GM18507 (cell line): ENCODE measurements around the gene UBAP1.
"Not testable (repeated sequence)": the region's sequence is repeated elsewhere in the genome, so short reads cannot be mapped to it uniquely, and the experiment has no call there.

Experiments used
- DNase-seq: peaks from one replicate; pipeline ENCODE4 v3.0.0; 2011; ENCODE audit warnings: low read depth; ENCODE audit not compliant: insufficient read length; ENCODE audit errors: extremely low spot score
- FAIRE-seq: peaks from 2 replicates; lab custom pipeline; 2011; peaks lifted over from hg19 to GRCh38; lab: Jason Lieb, UNC

Gene UBAP1

DNA sequence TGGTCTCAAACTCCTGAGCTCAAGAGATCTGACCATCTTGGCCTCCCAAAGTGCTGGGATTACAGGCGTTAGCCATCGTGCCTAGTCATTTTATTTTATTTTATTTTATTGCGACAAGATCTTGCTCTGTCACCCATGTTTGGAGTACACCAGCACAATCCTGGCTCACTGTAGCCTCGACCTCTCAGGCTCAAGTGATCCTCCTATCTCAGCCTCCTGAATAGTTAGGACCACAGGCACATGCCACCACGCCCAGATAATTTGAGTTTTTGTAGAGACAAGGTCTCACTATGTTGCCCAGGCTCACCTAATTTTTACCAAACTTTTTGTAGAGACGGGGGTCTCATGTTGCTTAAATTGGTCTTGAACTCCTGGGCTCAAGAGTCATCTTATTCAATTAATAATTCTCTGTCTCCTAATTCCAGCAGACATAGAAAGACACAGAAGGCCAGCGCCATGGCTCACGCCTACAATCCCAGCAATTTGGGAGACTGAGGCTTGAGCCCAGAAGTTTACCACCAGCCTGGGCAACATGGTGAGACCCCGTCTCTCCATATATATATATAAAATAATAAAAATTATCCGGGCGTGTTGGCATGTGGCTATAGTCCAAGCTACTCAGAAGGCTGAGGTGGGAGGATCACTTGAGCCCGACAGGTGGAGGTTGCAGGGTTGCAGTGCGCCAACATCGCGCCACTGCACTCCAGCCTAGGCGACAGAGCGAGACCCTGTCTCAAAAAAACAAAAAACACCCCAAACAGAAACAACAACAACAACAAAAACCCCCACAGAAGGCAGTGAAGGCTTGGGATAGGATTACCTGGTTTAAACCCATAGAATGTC lies 1.0 kb upstream of the UBAP1 start:
- FAIRE-seq (no peak), DNase-seq (no peak)

DNA sequence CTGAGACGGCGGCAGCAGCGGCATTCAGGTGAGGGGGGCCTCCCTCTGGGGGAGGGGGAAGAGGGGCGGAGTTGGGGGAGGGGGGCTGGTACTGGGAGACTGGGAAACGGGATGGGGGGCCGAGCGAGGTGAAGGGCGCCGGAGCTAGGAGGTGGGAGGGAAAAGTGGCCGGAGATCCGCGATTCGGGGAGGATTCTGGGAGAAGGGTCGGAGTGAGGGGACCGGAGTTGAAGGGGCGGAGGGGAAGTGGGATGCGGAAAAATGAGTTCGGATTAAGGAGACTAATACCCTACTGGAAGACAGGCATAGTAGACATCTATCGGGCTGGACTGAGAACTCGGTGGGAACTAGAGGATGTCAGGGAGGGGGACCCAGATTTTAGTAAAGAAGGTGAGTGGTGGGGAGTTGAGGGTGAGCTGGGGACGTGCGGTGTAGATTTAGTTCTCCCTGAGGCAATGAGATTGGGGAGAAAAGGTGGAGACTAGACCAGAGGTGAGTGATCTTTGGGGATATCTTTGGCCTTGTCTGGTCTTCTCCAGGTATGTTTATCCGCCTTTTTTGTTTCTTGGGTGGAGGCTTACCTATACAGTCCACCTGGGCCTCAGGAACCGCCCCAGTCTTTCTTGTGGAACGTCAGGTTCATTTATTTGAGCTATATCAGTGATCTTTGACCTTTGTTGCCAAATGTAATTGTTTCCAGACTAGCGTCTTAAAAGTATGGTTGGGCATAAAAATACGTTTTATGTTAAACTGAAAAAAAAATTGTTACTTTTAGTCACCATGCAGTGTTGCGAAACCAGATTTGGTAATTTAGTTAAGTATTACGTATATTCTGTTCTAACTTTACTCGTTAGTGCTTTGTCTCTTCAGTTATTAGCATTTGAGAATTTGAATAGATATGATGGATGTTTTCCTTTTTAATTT lies 632 bp downstream of the UBAP1 start:
- FAIRE-seq = peak; percentile 24
- peak; percentile 5 for DNase-seq

DNA sequence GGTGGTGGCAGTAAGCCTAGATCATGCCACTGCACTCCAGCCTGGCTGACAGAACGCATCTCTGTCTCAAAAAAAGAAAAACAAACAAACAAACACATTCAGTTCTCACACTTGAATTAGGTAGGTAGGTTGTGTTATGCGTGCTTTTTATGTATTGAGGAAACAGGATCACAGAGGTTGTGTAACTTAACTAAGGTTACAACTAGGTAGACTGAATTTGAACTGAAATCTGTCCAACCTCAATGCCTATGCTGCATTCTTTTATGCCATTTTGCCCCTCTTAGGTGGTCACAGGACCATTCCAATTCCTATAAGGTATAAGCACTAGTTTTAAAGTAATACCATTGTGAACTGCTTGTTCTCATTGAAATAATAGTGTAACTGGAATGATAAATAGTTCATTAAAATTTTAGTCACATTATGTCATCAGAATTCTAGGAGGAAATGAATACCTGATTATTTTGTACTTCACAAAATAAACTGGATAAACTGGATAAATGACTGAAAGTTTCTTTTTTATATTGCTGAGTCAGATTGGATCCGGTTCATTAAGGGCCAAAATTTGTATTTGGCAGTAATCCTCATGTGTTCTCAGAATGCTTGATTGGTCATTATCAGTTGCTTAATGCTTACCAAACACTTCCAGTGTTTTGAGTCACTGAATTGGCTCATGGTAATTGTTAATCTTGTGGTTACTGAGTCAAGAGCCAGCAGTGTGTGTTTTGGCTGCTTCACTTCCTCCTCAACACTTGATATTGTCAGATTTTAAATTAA lies 7.1 kb downstream of the UBAP1 start:
- peak; percentile 79 for FAIRE-seq

DNA sequence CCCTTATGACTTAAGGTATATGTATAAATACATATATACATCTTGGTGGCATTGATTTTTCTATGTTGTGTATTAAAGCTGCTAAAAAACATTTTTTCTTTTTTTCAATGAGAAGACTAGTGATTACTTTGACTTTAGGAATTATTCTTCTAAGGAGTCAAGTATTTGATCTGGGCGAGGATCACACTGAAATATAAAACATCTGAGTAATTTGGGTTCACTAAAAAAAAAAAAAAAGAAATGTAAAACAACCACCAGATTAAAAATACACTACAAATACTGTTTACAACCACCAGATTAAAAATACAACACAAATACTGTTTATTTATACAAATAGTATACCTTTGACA lies 9.0 kb downstream of the UBAP1 start:
- DNase-seq (no peak), FAIRE-seq (no peak)

More for the DNA sequence above, 7.1 kb downstream of the UBAP1 start:
- DNase-seq = peak; percentile 56

DNA sequence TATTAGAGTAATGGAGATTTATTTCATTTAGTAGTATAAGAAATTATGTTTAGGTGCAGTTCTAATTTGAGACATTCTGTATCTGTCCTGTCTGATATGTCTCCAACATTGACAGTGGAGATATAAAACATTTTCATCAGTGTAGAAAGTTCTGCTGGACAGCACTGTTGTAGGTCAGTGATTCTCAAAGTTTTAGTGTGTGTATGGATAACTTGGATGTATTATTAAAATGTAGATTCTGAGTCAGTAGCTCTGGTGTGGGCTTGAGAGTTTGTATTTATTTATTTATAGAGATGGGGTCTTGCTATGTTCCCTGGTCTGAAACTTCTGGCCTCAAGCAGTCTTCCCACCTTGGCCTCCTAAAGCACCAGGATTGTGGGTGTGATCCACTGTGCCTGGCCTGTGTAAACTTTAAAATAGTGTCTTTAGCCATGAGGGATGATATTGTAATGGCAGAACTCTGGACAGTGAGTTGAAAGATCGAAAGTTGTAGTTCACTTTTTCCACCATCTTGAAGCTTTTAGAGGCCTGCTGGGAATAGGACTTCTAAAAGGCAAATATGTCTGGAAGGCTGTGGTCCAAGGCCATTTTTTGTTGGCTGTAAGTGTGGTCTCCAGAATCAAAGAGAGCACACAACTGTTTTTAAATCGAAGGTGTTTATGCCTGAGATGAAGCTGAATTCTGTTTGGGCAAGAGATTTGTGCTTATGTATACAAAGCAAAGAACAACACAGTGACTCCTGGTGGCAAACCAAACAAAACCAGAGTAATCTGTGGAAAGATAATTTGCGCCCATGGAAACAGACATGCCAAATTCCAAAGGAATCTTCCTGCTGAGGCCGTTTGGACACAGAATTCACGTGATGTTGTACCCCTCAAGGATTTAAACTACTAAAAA lies 12.4 kb downstream of the UBAP1 start:
- DNase-seq = no peak
- no peak for FAIRE-seq

DNA sequence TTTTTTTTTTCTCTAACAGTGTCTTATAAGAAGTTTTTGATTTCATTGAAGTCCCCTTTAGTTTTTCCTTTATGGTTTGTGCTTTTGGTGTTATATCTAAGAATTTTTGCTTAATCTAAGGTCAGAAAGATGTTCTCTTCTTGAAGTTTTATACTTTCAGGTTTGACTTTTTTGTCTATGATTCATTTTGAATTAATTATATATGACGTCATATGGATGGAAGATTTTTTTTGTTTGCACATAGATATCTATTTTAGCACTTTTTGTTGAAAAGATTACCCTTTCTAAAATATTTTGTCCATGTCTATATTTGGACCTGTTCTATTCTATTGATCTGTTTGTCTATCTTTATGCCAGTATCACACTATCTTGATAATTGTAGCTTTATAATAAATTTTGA lies 16.3 kb downstream of the UBAP1 start:
- no peak for FAIRE-seq
- no peak for DNase-seq

DNA sequence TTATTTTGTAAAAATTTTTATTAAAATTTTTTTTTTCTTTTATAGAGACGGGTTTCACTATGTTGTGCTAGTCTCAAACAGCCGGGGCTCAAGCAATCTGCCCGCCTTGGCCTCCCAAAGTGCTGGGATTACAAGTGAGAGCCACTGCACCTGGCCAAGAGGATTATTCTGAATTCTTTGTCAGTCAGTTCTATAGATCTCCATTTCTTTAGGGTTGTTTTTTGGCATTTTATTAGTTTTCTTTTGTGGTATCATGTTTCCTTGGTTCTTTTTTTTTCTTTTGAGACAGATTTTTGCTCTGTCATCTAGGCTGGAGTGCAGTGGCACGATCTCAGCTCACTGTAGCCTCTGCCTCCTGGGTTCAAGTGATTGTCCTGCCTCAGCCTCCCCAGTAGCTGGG lies 18.4 kb downstream of the UBAP1 start:
- not testable (repeated sequence) for FAIRE-seq, DNase-seq

DNA sequence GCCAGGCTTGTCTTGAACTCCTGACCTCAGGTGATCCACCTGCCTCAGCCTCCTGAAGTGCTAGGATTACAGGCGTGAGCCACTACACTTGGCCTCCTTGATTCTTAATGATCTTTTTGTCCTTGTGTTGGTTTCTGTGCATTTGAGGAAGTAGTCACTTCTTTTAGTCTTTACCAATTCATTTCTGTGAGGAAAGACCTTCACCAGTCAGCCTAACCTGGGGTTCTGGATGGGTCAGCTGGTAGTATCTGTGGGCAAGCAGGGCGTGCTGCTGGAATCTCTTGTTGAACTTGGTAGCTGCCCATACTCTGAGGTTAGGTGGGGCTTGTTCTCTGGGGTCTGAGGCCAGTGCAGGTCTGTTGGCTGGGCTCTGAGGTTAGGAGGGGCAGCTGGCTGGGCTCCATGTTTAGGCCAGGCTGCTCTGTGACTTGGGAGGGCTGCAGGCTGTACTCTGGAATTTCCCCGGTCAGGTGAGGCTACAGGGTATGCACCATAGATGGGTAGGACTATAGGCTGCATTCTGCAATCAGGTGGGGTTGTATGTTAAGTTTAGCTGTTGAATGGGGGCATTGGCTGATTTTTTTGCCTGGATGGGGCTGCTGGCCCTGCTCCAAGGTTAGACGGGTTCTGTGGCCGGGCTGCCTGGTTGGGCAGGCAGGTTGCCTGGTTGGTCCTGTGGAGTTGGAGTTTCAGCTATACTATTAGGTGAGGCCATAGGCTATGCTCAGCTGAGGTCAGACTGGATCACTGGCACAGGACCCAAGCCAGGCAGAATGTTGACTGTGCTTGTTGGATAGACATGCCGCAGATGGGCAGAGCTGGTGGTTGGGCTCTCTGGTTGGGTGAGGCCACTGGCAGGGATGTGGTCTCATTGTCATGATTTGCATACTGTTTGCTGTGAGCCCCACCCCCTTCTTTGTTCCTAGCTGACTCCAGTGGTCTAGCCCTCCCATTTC lies 19.2 kb downstream of the UBAP1 start:
- DNase-seq = no peak
- FAIRE-seq = no peak

DNA sequence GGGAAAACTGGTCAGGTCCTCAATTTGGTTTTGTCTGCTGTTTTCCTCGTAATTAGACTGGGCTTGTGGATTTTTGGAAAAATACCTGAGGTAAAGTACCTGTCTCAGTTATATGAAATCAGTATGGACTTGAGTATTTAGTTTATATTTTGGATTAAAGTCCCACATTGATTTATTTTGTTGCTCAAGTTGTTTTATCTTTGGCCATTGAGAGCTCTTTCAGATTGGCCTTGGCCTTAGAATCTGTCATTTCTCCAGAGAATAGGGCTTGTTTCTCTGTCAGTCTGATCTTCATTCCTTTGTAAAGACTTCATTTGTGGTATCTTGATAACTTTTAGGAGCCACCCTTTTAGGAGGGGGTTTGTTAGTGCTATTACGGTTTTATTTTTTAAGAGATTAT lies 21.2 kb downstream of the UBAP1 start:
- DNase-seq = no peak
- FAIRE-seq = no peak

DNA sequence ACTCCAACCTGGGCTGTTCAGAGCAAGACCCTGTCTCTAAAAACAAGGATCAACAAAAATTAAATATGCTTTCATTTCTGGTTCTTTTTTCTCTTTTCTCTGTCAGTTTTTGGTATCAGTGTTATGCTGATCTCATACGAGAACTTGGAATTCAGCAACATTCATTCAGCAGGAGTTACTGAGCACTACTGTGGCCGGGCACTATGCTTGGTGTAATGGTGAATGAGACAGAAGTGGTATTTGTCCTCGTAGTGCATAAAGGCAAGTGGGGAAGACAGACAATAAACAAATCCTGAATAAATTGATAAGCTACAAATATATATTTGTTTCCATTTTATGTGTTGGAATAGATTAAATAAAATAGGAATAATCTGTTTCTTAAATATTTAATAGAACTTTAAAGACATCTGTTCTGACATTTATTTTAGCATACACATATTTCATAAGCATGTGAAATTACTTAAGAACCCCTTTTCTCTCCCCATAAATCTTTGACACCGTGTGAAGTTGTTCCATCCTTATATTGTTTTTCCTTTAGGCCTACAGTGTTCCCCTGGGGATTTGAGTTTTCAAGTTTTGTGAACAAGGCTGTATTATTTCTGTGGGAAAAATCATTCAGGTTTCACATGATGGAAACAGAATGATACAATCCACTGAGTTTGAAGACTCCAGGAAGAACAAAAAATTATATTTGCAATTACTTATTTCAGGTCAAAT lies 24.6 kb downstream of the UBAP1 start:
- no peak for FAIRE-seq
- no peak for DNase-seq

DNA sequence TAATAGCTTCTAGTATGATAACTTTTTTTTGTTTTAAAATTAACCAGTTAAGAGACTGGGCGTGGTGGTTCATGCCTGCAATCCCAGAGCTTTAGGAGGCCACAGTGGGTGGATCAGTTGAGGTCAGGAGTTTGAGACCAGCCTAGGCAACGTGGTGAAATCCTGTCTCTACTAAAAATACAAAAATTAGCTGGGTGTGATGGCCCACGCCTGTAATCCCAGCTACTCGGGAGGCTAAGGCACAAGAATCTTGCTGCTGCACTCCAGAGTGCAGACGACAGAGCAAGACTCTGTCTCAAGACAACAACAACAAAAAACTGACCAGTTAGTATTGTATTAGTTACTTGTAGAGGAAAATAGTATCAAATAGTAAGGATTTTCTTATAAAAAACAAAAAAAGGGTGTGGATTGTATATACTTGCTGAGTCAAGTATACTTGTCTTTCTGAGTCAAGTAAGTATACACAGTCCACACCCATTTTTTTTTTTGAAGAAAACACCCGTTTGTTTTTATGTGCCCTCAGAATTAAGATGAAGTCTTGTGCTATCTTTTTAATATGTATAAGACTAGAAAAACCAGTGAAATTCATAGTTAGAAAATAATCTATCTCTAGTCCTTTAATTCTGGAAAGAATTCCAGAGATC lies 25.3 kb downstream of the UBAP1 start:
- DNase-seq (no peak), FAIRE-seq (no peak)

DNA sequence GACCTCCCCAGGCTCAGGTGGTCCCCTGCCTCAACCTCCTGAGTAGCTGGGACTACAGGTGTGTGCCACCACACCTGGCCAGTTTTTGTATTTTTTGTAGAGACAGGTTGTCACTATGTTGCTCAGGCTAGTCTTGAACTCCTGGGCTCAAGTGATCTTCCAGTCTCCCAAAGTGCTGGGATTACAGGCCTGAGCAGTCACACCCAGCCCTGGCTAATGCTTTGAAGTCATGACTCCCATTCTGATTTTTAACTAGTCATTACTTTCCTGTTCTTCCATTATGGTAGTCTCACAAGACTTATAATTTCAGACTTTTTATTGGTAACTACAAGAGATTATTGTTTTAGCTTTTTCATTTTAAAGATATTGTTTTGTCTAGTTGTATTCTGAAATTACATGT lies 26.3 kb downstream of the UBAP1 start:
- no peak for DNase-seq
- no peak for FAIRE-seq

DNA sequence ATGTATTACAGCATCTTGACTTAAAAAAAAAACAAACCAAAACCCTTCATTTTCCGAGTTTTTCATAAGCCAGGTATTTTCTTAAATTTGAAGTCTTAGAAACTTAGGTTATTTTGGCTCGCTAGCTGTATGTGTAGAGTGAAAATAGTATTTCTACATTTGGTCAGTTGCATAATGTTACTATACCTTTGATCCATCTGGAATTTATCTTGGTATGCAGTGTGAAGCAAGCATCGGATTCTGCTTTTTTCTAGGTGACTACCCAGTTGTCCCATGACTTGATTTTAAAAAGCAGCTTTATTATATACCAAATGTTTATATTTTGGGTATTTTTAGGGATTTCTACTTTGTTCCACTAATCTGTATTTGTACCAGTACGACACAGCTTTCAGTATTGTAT lies 27.7 kb downstream of the UBAP1 start:
- FAIRE-seq (no peak), DNase-seq (no peak)

DNA sequence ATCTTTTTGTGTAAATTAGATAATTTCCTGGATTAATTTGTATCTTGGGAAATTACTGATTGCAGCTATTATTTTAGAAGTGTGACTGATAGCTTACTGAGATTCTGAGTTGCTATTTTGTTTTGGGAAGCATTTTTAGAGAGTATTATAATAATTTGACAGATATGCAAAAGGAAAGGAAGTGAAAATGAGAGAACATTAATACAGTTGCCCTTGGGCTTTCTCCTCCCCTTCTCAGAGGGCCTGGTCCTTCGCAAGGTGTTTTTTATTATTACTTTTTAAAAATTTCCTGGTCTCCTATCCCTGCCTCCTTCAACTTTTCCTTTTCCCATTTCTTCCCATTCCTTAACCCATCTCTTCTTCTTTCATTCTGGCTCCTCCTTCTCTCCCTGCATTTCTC lies 32.6 kb downstream of the UBAP1 start:
- DNase-seq = no peak
- FAIRE-seq = no peak

DNA sequence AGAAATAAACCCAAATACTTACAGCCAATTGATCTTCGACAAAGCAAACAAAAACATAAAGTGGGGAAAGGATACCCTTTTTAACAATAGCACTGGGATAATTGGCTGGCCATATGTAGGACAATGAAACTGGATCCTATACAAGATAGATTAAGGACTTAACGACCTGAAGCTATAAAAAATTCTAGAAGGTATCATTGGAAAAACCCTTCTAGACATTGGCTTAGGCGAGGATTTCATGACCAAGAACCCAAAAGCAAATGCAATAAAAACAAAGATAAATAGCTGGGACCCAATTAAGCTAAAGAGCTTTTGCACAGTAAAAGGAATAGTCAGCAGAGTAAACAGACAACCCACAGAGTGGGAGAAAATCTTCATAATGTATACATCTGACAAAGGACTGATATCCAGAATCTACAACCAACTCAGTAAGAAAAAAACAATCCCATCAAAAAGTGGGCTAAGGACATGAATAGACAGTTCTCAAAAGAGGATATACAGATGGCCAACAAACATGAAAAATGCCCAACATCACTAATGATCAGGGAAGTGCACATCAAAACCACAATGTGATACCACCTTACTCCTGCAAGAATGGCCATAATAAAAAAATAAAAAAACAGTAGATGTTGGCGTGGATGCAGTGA lies 35.6 kb downstream of the UBAP1 start:
- FAIRE-seq, DNase-seq: not testable (repeated sequence)

DNA sequence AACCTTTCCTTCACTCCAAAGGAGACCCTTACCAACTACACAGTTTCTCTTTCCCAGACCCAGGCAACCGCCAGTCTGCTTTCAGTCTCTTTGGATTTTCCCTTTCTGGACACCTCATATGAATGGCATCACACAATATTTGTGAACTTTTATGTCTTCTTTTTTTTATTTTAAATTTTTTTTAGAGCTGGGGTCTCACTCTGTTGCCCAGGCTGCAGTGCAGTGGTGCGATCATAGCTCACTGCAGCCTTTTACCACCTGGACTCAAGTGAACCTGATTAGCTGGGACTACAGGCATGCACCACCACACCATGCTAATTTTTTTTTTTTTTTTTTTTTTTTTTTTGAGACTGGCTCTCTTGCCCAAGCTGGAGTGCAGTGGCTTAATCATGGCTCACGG lies 37.5 kb downstream of the UBAP1 start:
- no peak for FAIRE-seq
- no peak for DNase-seq
